ENCODE results near the gene C2orf76. TPM values are rescaled to one million over a fixed set of nuclear protein-coding genes. Genes with fewer than 3 reads are reported as not detected.

Gene C2orf76
- total RNA-seq, 4 donors from 2014 or later, result 6.8 to 32.4 (median 15.3) TPM

DNA sequence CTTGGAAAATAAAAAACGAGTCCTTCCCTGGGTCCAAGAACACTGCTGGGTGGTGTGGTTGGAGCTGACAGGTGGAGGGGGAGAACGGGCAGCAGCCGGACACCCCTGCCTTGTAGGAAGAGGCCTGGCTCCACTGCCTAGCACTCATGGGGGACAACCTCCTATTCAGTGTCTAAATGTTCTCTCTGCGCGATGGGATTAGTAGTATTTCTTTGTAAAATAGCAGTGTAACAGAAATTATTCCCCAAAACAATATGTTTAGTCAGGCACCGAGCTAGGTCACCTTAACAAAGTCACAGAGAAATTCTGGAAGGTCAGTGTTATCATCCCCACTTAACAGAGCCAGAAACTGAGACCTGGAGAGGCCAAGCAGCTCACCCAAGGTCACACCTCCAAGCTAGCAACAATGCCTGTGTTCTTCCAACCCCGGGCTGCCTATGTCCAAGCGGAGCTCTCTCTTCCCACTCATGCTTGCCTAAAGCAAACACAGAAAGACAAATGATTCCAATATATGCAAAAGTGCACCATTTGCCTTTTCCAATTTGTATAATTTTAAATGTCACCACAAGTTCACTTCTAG, 75.0 kb downstream of the C2orf76 start:
- TF ChIP-seq, protein P1, sequence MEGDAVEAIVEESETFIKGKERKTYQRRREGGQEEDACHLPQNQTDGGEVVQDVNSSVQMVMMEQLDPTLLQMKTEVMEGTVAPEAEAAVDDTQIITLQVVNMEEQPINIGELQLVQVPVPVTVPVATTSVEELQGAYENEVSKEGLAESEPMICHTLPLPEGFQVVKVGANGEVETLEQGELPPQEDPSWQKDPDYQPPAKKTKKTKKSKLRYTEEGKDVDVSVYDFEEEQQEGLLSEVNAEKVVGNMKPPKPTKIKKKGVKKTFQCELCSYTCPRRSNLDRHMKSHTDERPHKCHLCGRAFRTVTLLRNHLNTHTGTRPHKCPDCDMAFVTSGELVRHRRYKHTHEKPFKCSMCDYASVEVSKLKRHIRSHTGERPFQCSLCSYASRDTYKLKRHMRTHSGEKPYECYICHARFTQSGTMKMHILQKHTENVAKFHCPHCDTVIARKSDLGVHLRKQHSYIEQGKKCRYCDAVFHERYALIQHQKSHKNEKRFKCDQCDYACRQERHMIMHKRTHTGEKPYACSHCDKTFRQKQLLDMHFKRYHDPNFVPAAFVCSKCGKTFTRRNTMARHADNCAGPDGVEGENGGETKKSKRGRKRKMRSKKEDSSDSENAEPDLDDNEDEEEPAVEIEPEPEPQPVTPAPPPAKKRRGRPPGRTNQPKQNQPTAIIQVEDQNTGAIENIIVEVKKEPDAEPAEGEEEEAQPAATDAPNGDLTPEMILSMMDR (IDR thresholded peaks at IDR 0.05; ENCODE audit: low read depth), result no peak

DNA sequence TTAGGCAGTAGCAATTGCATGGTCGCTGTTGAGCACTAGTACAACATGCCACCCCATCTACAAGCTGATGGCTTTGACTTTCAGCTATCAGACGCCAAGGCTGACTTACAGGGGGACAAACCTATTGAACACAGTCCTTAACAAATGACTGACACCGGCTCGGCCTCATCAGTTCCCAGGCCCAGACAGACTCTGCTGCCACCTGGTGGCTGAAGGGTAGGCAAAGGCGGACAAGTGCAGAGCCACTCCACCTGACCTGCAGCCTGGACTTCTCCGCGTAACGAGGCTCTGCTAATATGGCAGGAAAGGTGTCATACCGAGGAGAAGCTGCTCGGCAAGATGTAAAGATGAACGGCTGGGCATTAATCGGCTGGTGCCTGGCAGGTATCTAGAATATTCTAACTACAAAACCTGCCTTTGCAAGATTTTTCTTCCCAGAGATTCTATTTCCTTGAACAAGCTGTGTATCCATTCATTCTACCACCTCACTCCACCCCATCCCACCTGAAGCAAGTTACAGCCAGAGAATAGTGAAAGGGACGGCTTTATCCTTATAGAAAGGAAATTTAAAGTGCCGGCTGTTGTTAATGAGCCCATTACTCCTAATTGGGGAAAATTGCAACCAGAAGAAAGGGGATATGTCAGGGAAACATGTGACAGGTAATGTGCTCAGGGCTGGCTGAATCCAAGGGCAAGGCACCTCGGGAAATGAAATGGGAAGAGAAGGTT, 75.6 kb downstream of the C2orf76 start:
- TF ChIP-seq, protein P1 (IDR thresholded peaks at IDR 0.05; ENCODE audit: low read depth), result no peak

DNA sequence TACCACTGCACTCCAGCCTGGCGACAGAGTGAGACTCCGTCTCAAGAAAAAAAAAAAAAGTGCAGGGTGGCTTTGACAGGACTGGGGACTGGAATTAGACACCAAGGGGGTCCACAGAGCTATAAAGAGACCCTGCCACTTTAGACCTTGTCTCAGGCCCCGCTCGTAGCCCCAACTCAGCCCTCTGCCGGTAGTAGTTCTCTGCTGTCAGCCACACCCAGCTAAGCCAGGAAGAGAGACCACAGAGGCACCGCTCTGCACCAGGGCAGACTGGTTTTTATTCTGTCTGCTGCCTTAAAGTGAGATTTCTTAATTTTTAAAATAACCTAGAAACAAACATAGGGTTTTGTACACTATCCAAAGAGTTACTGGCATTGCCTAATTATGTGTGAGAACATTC, 77.0 kb downstream of the C2orf76 start:
- TF ChIP-seq, protein P1 (IDR thresholded peaks at IDR 0.05; ENCODE audit: low read depth), result no peak

DNA sequence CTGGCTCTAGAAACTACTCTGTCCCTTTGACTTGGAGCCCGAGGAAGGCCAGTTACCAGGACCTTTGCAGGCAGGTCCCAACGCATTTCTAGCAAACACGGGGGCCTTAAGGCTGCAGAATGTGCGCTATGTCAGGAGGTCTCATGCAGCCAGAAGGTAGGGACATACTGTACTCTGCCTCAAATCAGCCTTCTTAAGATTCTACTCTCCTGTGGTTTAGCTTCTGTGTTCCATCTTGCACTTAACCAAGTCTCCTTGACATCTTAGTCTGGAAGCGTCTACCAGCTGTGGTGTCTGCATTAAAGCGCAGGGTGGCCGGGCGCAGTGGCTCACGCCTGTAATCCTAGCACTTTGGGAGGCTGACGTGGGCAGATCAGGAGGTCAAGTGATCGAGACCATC, 77.5 kb downstream of the C2orf76 start:
- TF ChIP-seq, protein P1 (IDR thresholded peaks at IDR 0.05; ENCODE audit: low read depth), result no peak

GRCh38 chr2:119288576-119288975, 78.1 kb downstream of the C2orf76 start:
- TF ChIP-seq, protein P1 (IDR thresholded peaks at IDR 0.05; ENCODE audit: low read depth), result no peak

- TF ChIP-seq, protein P1 (IDR thresholded peaks at IDR 0.05; ENCODE audit: low read depth), result no peak
Observed at GRCh38 chr2:119286661-119287060, 80.0 kb downstream of the C2orf76 start.

GRCh38 chr2:119283873-119284331, 82.7 kb downstream of the C2orf76 start:
- TF ChIP-seq, protein P1 (IDR thresholded peaks at IDR 0.05; ENCODE audit: low read depth), result no peak
